Subcutaneous abdominal adipose tissue (tissue), 5 donors: ENCODE results near the gene PLXNA4.

Source experiments
- H3K27ac ChIP-seq: one replicate; pipeline ENCODE4 v1.7.0; 2013; ENCODE audit warnings: low read depth, mild to moderate bottlenecking, inconsistent platforms, low read length, moderate library complexity
- H3K27me3 ChIP-seq, 5 donors: one replicate each; pipeline ENCODE4 v1.7.0; 2013; ENCODE audit warnings: low read length in 5 of 5, inconsistent platforms in 1 of 5; ENCODE audit not compliant: control insufficient read depth in 5 of 5, insufficient read depth in 4 of 5
- H3K36me3 ChIP-seq, 5 donors: one replicate each; pipeline ENCODE4 v1.7.0; 2013; ENCODE audit warnings: low read length in 5 of 5; ENCODE audit not compliant: control insufficient read depth in 5 of 5, insufficient read depth in 5 of 5
- H3K4me1 ChIP-seq, 5 donors: one replicate each; pipeline ENCODE4 v1.7.0; 2013; ENCODE audit warnings: low read length in 5 of 5, mild to moderate bottlenecking in 3 of 5, moderate library complexity in 1 of 5; ENCODE audit not compliant: control insufficient read depth in 5 of 5, insufficient read depth in 5 of 5
- H3K4me3 ChIP-seq, 5 donors: one replicate each; pipeline ENCODE4 v1.7.0; 2013; ENCODE audit warnings: low read length in 5 of 5, low read depth in 1 of 5
- H3K9ac ChIP-seq, 5 donors: one replicate each; pipeline ENCODE4 v1.7.0; 2013; ENCODE audit warnings: low read length in 5 of 5, mild to moderate bottlenecking in 4 of 5, moderate library complexity in 3 of 5
- H3K9me3 ChIP-seq, 5 donors: one replicate each; pipeline ENCODE4 v1.7.0; 2013; ENCODE audit warnings: low read length in 5 of 5; ENCODE audit not compliant: control insufficient read depth in 5 of 5
- donor health status: healthy.
- donor health status: healthy.
- donor health status: healthy.
- donor health status: healthy.
- donor health status: healthy.

Gene PLXNA4

DNA sequence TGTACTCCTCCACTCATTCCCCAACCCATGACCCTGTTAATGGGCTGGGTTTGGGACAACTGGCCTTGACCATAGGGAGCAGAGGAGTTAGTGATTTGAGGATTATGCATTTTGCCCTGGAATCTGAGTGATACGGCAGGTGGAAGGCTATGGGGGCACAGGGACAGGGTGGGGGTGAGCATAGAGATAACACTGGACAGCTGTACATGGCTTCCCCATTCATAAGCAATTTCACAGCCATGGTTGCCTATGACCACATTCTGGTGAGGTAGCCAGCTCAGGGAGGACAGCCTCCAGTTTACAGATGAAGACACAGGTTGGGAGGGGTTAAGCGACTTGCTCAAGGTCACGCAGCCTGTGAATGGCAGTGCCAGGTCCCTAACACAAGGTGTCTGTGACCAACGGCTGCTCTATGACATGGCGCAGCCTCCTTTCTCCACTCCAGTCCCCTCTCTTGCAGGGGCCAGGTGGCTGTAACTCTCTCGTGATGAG, 319.5 kb downstream of the PLXNA4 start:
- Histone ChIP-seq H3K27ac (no peak overlapping the region), H3K4me1 (peaks cover 0 to 14% (median 9%) of the 10 kb centered on the region in 5 donors), H3K27me3 (peaks cover 0 to 4% (median 0%) of the 10 kb centered on the region in 5 donors), H3K9ac (no peak overlapping the region), H3K4me3 (no peak overlapping the region), H3K36me3 (no peaks in the 10 kb centered on the region), H3K9me3 (no peaks in the 10 kb centered on the region)

- H3K9me3 ChIP-seq = no peaks in the 10 kb centered on the region
- no peak overlapping the region for H3K9ac ChIP-seq
- H3K4me1 ChIP-seq = peaks cover 2 to 23% (median 14%) of the 10 kb centered on the region in 5 donors
- H3K36me3 ChIP-seq = no peaks in the 10 kb centered on the region
- H3K4me3 ChIP-seq = no peak overlapping the region
- H3K27ac ChIP-seq = no peak overlapping the region
- H3K27me3 ChIP-seq = no peaks in the 10 kb centered on the region
These were observed 320.4 kb downstream of the PLXNA4 start for GRCh38 chr7:132255898-132256297.

GRCh38 chr7:132255115-132255797, 321.0 kb downstream of the PLXNA4 start:
- Histone ChIP-seq H3K27ac (no peak overlapping the region), H3K9me3 (no peaks in the 10 kb centered on the region), H3K27me3 (no peaks in the 10 kb centered on the region), H3K4me3 (no peak overlapping the region), H3K9ac (no peak overlapping the region), H3K36me3 (no peaks in the 10 kb centered on the region), H3K4me1 (peaks cover 5 to 29% (median 21%) of the 10 kb centered on the region in 5 donors)

GRCh38 chr7:132254455-132254854, 321.8 kb downstream of the PLXNA4 start:
- H3K27me3 ChIP-seq = no peaks in the 10 kb centered on the region
- H3K4me1 ChIP-seq = peaks cover 5 to 37% (median 27%) of the 10 kb centered on the region in 5 donors
- H3K9ac ChIP-seq = no peak overlapping the region
- H3K27ac ChIP-seq = no peak overlapping the region
- no peaks in the 10 kb centered on the region for H3K36me3 ChIP-seq
- no peaks in the 10 kb centered on the region for H3K9me3 ChIP-seq
- no peak overlapping the region for H3K4me3 ChIP-seq

GRCh38 chr7:132252793-132253100, 323.5 kb downstream of the PLXNA4 start:
- H3K9ac ChIP-seq = no peak overlapping the region
- H3K27me3 ChIP-seq = no peaks in the 10 kb centered on the region
- no peaks in the 10 kb centered on the region for H3K9me3 ChIP-seq
- no peak overlapping the region for H3K4me3 ChIP-seq
- H3K27ac ChIP-seq = no peak overlapping the region
- H3K36me3 ChIP-seq = no peaks in the 10 kb centered on the region
- H3K4me1 ChIP-seq = peaks cover 5 to 40% (median 27%) of the 10 kb centered on the region in 5 donors

- Histone ChIP-seq H3K4me3 (no peak overlapping the region), H3K27ac (no peak overlapping the region), H3K36me3 (no peaks in the 10 kb centered on the region), H3K4me1 (peaks cover 5 to 37% (median 27%) of the 10 kb centered on the region in 5 donors), H3K9me3 (no peaks in the 10 kb centered on the region), H3K9ac (no peak overlapping the region), H3K27me3 (no peaks in the 10 kb centered on the region)
These were observed 325.0 kb downstream of the PLXNA4 start for GRCh38 chr7:132251327-132251659.

DNA sequence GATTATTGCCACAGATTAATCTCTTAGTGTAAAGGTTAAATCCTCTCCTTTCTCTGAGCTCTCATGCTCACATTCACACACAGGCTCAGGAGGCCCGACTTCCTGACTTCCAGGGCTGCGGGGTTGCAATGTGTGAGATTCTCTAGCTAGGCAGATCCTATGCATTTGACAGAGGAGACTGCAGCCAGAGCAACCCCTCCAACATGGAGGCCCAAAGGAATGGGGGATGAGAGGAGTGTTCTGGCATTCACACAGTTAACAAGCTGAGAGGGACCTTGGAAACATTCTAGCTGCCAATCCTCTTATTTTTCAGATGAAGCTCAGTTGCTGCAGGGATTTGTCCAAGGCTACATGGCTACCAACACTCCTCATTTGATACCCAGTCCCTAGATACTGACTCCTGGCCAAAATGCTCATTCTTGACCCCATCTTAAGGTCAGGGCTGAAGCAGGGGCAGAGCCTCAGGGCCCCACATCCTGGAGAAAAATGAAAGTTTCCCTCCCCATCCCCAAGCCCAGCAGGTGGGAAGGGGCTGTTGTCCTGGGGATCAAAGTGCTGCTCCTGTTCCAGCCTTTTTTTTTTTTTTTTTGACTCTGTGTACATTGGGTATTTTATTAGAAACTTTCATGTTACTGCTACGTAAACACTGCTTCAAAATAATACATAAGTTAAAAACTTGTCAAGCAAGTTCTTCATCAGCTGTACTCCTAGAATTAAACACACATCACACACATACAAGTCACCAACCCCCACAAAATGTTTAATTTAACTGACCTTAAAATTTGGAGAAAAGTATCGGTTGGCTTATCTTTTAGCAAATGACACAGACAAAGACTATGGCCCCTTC, 325.6 kb downstream of the PLXNA4 start:
- Histone ChIP-seq H3K27me3 (no peaks in the 10 kb centered on the region), H3K9ac (no peak overlapping the region), H3K9me3 (peaks cover 0 to 2% (median 0%) of the 10 kb centered on the region in 5 donors), H3K4me1 (peaks cover 5 to 31% (median 21%) of the 10 kb centered on the region in 5 donors), H3K4me3 (no peak overlapping the region), H3K27ac (no peak overlapping the region), H3K36me3 (no peaks in the 10 kb centered on the region)

DNA sequence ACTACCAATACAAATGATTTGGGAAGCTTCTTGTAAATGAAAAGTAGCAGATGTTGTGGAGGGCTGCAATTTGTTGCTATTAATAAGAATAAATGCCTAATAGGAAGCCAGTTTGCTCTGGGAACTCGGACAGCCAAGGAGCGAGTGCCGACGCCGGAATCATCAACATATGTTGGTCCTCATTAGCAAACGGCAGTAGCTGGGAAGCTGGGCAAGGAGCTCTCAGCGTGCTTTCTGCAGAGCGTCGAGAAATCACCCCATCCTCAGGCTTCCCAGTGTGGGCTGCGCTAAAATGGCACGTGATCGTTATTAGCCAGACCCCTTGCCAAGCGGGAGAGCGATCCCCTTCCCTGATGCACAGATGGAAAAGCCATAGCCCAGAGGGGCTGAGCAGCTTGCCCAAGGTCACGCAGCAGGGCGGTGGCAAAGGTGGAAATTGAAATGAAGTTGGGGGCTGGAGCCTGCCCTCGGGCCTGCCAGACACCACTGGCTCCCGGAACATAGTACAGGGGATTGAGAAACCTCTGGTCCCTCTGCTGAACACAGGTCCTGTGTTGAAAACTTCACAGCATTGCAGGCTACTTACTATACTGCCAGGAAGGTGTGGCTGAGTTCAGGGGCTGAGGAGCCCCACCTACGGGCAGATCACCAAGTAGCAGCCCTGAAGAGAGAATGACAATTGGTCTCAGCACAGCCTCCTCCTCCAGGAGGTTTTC, 326.9 kb downstream of the PLXNA4 start:
- Histone ChIP-seq H3K9ac (no peak overlapping the region), H3K27ac (no peak overlapping the region), H3K4me3 (no peak overlapping the region)

GRCh38 chr7:132248841-132249240, 327.4 kb downstream of the PLXNA4 start:
- Histone ChIP-seq H3K4me1 (peaks cover 5 to 35% (median 21%) of the 10 kb centered on the region in 5 donors), H3K9ac (no peak overlapping the region), H3K9me3 (peaks cover 0 to 5% (median 3%) of the 10 kb centered on the region in 5 donors), H3K27me3 (no peaks in the 10 kb centered on the region), H3K27ac (no peak overlapping the region), H3K36me3 (no peaks in the 10 kb centered on the region), H3K4me3 (no peak overlapping the region)

More for the DNA sequence above, 326.9 kb downstream of the PLXNA4 start:
- Histone ChIP-seq H3K27me3 (no peaks in the 10 kb centered on the region), H3K36me3 (no peaks in the 10 kb centered on the region), H3K9me3 (peaks cover 0 to 5% (median 3%) of the 10 kb centered on the region in 5 donors), H3K4me1 (peaks cover 5 to 29% (median 18%) of the 10 kb centered on the region in 5 donors)
